Ovary (tissue), 9 donors: ENCODE results near the gene CHST12. TPM values are rescaled to one million over a fixed set of nuclear protein-coding genes. Genes with fewer than 3 reads are reported as not detected.
"Not testable (repeated sequence)": the region's sequence is repeated elsewhere in the genome, so short reads cannot be mapped to it uniquely, and the experiment has no call there.

ENCODE experiments used
- DNase-seq, 5 donors: peaks; one replicate each; pipeline ENCODE4 v3.0.0-alpha.2; 2019 to 2020
- H3K27ac ChIP-seq, 2 donors: fragments of 200-600 bp; one replicate each; pipeline versions ENCODE4 v1.5.1 to v1.8.0; 2019 to 2022
- H3K27me3 ChIP-seq: fragments of 200-600 bp; one replicate; pipeline ENCODE4 v1.8.0; 2022
- H3K36me3 ChIP-seq: fragments of 200-600 bp; sonication (generic); one replicate; pipeline ENCODE4 v1.5.1; 2019
- H3K4me1 ChIP-seq: one replicate; pipeline ENCODE4 v1.8.1; 2013; ENCODE audit warnings: mild to moderate bottlenecking, moderate library complexity; ENCODE audit not compliant: insufficient read depth
- H3K4me3 ChIP-seq: fragments of 200-600 bp; sonication (generic); one replicate; pipeline ENCODE4 v1.5.1; 2017
- H3K9me3 ChIP-seq, 2 donors: fragments of 200-600 bp in 1 of 2; sonication (generic) in 1 of 2; one replicate each; pipeline versions ENCODE4 v1.5.1 to v1.8.1; 2013 to 2019; ENCODE audit warnings: mild to moderate bottlenecking in 1 of 2, moderate library complexity in 1 of 2
- CTCF ChIP-seq, 3 donors: fragments of 450-650 bp in 2 of 3; fragments of 200-600 bp in 1 of 3; IDR thresholded peaks; one replicate each; pipeline versions ENCODE4 v1.5.1 to v1.8.0; 2016 to 2022; ENCODE audit warnings: antibody characterized with exemption in 3 of 3, mild to moderate bottlenecking in 1 of 3
- EP300 ChIP-seq: sonication (generic); formaldehyde crosslinking; IDR thresholded peaks from one replicate; pipeline ENCODE4 v1.6.1; 2017; ENCODE audit warnings: antibody characterized with exemption
- POLR2A ChIP-seq: fragments of 450-650 bp; IDR thresholded peaks from one replicate; pipeline ENCODE4 v1.6.1; 2017; ENCODE audit warnings: antibody characterized with exemption, mild to moderate bottlenecking, moderate library complexity
- WGBS, 3 donors: extraction: QIAGEN DNeasy Blood & Tissue Kit in 1 of 3; methylation state at CpG; one replicate each; pipeline versions ENCODE4 v1.1.5 to v1.1.7; 2013 to 2017; 5-methylcytosine and 5-hydroxymethylcytosine counted together
- intact Hi-C, 4 donors: fragments of 100-400 bp; cut with DNase I; formaldehyde crosslinking; loops; one replicate each; pipeline versions ENCODE4 v1.11.0 to v1.15.1; 2022 to 2023
- polyA plus RNA-seq, 2 donors: library from polyadenylated mRNA; stranded (reverse); fragments of 200-250 nt in 1 of 2; fragments of 350-450 nt in 1 of 2; fragmentation: Illumina TruSeq in 1 of 2; extraction: RNeasy Lipid Tissue Mini Kit (QIAGEN cat#74804) in 1 of 2; gene quantifications; one replicate each; pipeline ENCODE4 v1.2.3, GENCODE V29; 2013 to 2014
- total RNA-seq, 7 donors: library from RNA; depleted of rRNA in 2 of 7; stranded (reverse); fragments of >200 nt in 2 of 7; fragmentation: NEBNext Ultra II Directional in 3 of 7; extraction: Animal tissue kit (Norgen Biotek cat#: 25700) in 3 of 7; gene quantifications; one replicate each; pipeline versions ENCODE4 v1.1.0 to v1.2.4, GENCODE V29; 2016 to 2023
- donor health status: DM: no; HTN: no; CAD: no; lungs with moderate emphysema.
- donor health status: DM: no; HTN: no; CAD: no.
- donor health status: Bipolar disorder and iron deficiency.
- donor health status: DM: yes; HTN: yes; CAD: no.
- donor health status: DM: no; HTN: no; CAD: no.
- donor health status: DM: yes; HTN: yes; CAD: no.

Gene CHST12
- total and polyA plus RNA-seq, 9 donors = 3.9 to 21.7 (median 12.6) TPM

- 86 to 89% (median 87%) methylated on average over 26 of the region's 26 CpGs for WGBS, 3 donors
- no peak overlapping the region for H3K27ac ChIP-seq
Measured at GRCh38 chr7:2374830-2375728, 28.3 kb upstream of the CHST12 start.

GRCh38 chr7:2376351-2377154, 26.9 kb upstream of the CHST12 start:
- Histone ChIP-seq H3K4me3 (no peak overlapping the region), H3K9me3 (no peaks in the 10 kb centered on the region), H3K27me3 (no peaks in the 10 kb centered on the region), H3K36me3 (no peaks in the 10 kb centered on the region), H3K4me1 (peaks cover 2% of the 10 kb centered on the region), H3K27ac (no peak overlapping the region)
- no peak for DNase-seq
- 59 to 76% (median 71%) methylated on average over 27 of the region's 27 CpGs for WGBS, 3 donors
- intact Hi-C loops = no loop called here
- no peak for TF ChIP-seq EP300
- TF ChIP-seq POLR2A = no peak
- TF ChIP-seq CTCF (IDR thresholded peaks at IDR 0.05) = no peak

More at GRCh38 chr7:2374830-2375728, 28.3 kb upstream of the CHST12 start:
- Histone ChIP-seq H3K4me1 (peaks cover 2% of the 10 kb centered on the region), H3K36me3 (no peaks in the 10 kb centered on the region), H3K4me3 (no peak overlapping the region), H3K9me3 (no peaks in the 10 kb centered on the region), H3K27me3 (no peaks in the 10 kb centered on the region)
- DNase-seq = no peak
- TF ChIP-seq EP300 (no peak), CTCF (IDR thresholded peaks at IDR 0.05) (no peak), POLR2A (no peak)
- intact Hi-C loops = no loop called here

- WGBS, 3 donors = 83 to 90% (median 88%) methylated on average over 14 to 16 of the region's 18 CpGs
- H3K4me1 ChIP-seq, H3K9me3 ChIP-seq, H3K27ac ChIP-seq, H3K36me3 ChIP-seq, intact Hi-C loops, H3K4me3 ChIP-seq, H3K27me3 ChIP-seq, DNase-seq: not testable (repeated sequence)
Measured at GRCh38 chr7:2377492-2377891, 25.9 kb upstream of the CHST12 start.

GRCh38 chr7:2378125-2378524, 25.3 kb upstream of the CHST12 start:
- H3K4me1 ChIP-seq, H3K27me3 ChIP-seq, H3K27ac ChIP-seq, H3K4me3 ChIP-seq, DNase-seq, H3K9me3 ChIP-seq, intact Hi-C loops, H3K36me3 ChIP-seq: not testable (repeated sequence)
- WGBS, 3 donors = 88 to 91% (median 89%) methylated on average over 15 to 18 of the region's 18 CpGs

GRCh38 chr7:2379161-2379560, 24.2 kb upstream of the CHST12 start:
- Histone ChIP-seq H3K27me3 (no peaks in the 10 kb centered on the region), H3K4me3 (no peak overlapping the region), H3K9me3 (no peaks in the 10 kb centered on the region), H3K27ac (no peak overlapping the region), H3K4me1 (peaks cover 2% of the 10 kb centered on the region), H3K36me3 (no peaks in the 10 kb centered on the region)
- intact Hi-C loops = no loop called here
- WGBS, 3 donors = 90 to 92% (median 90%) methylated on average over 20 of the region's 20 CpGs
- TF ChIP-seq POLR2A (no peak), CTCF (IDR thresholded peaks at IDR 0.05) (no peak), EP300 (no peak)
- DNase-seq = no peak
